Esophagus muscularis mucosa (tissue), 4 donors: Measurements from ENCODE around the gene ZRANB3. TPM values are rescaled to one million over a fixed set of nuclear protein-coding genes. Genes with fewer than 3 reads are reported as not detected.

ENCODE experiments used
- DNase-seq: peaks from one replicate; pipeline ENCODE4 v3.0.0-alpha.2; 2017; ENCODE audit errors: extremely low spot score
- H3K27ac ChIP-seq, 4 donors: fragments of 200-600 bp; sonication (generic); replicated peaks in 1 of 4; 1 replicate in 3 of 4; 2 replicates in 1 of 4; pipeline ENCODE4 v1.5.1; 2016 to 2019; ENCODE audit warnings: mild to moderate bottlenecking in 1 of 4
- H3K27me3 ChIP-seq, 4 donors: fragments of 200-600 bp; sonication (generic); one replicate each; pipeline versions ENCODE4 v1.5.1 to v1.6.0; 2016 to 2019
- H3K36me3 ChIP-seq, 4 donors: fragments of 200-600 bp; sonication (generic); one replicate each; pipeline ENCODE4 v1.5.1; 2016 to 2019
- H3K4me1 ChIP-seq, 4 donors: fragments of 200-600 bp; sonication (generic); one replicate each; pipeline ENCODE4 v1.5.1; 2016 to 2019
- H3K4me3 ChIP-seq, 4 donors: fragments of 200-600 bp; sonication (generic); 1 replicate in 2 of 4; 2 replicates in 2 of 4; pipeline ENCODE4 v1.5.1; 2016 to 2019; ENCODE audit warnings: mild to moderate bottlenecking in 4 of 4, moderate library complexity in 1 of 4
- H3K9me3 ChIP-seq, 4 donors: fragments of 200-600 bp; sonication (generic); 1 replicate in 3 of 4; 2 replicates in 1 of 4; pipeline ENCODE4 v1.5.1; 2016 to 2019
- CTCF ChIP-seq, 3 experiments: fragments of 200-600 bp in 2 of 3; fragments of 450-650 bp in 1 of 3; sonication (generic) in 2 of 3; IDR thresholded peaks; one replicate each; pipeline ENCODE4 v1.5.1; 2017 to 2019; ENCODE audit warnings: antibody characterized with exemption in 3 of 3, mild to moderate bottlenecking in 2 of 3, moderate library complexity in 1 of 3
- EP300 ChIP-seq: sonication (generic); formaldehyde crosslinking; IDR thresholded peaks from one replicate; pipeline ENCODE4 v1.6.1; 2017; ENCODE audit warnings: antibody characterized with exemption
- POLR2A ChIP-seq: fragments of 450-650 bp; IDR thresholded peaks from one replicate; pipeline ENCODE4 v1.6.1; 2017; ENCODE audit warnings: antibody characterized with exemption, moderate library complexity, mild to moderate bottlenecking, low read depth
- POLR2AphosphoS5 ChIP-seq, 2 donors: sonication (generic); formaldehyde crosslinking; IDR thresholded peaks; one replicate each; pipeline ENCODE4 v1.6.1; 2017; ENCODE audit warnings: antibody characterized with exemption in 2 of 2
- WGBS: methylation state at CpG from one replicate; pipeline ENCODE4 v1.1.5; 2018; 5-methylcytosine and 5-hydroxymethylcytosine counted together
- intact Hi-C: fragments of 100-400 bp; cut with DNase I; formaldehyde crosslinking; loops from one replicate; pipeline ENCODE4 v1.15.1; 2023
- total RNA-seq, 4 donors: library from RNA; depleted of rRNA; stranded (reverse); fragments of >200 nt; gene quantifications; one replicate each; pipeline versions ENCODE4 v1.1.0 to v1.2.1, GENCODE V29; 2016

Gene ZRANB3
- total RNA-seq, 4 donors from 2014 or later, result 1.8 to 4.6 (median 2.9) TPM

- Histone ChIP-seq H3K9me3 (no peaks in the 10 kb centered on the region), H3K36me3 (peaks cover 0 to 9% (median 0%) of the 10 kb centered on the region in 4 donors), H3K27me3 (no peaks in the 10 kb centered on the region), H3K4me1 (no peaks in the 10 kb centered on the region), H3K4me3 (no peak overlapping the region), H3K27ac (no peak overlapping the region)
- DNase-seq, result no peak
- WGBS, result 96% methylated on average over 3 of the region's 3 CpGs
- intact Hi-C loops, result no loop called here
- TF ChIP-seq POLR2AphosphoS5 (IDR thresholded peaks at IDR 0.05), result no peak
- TF ChIP-seq POLR2A, result no peak
- TF ChIP-seq EP300, result no peak
- no peak for TF ChIP-seq CTCF (IDR thresholded peaks at IDR 0.05)
These were observed 327.1 kb downstream of the ZRANB3 start for GRCh38 chr2:135203944-135204343.

GRCh38 chr2:135202751-135203150 is 328.3 kb downstream of the ZRANB3 start:
- Histone ChIP-seq H3K36me3 (peaks cover 0 to 3% (median 0%) of the 10 kb centered on the region in 4 donors), H3K27ac (no peak overlapping the region), H3K4me1 (no peaks in the 10 kb centered on the region), H3K27me3 (no peaks in the 10 kb centered on the region), H3K9me3 (no peaks in the 10 kb centered on the region), H3K4me3 (no peak overlapping the region)
- TF ChIP-seq CTCF (IDR thresholded peaks at IDR 0.05) (no peak), POLR2A (no peak), POLR2AphosphoS5 (IDR thresholded peaks at IDR 0.05) (no peak), EP300 (no peak)
- intact Hi-C loops, result no loop called here
- no peak for DNase-seq

- Histone ChIP-seq H3K4me3 (no peak overlapping the region), H3K9me3 (no peaks in the 10 kb centered on the region), H3K27me3 (no peaks in the 10 kb centered on the region), H3K36me3 (no peaks in the 10 kb centered on the region), H3K4me1 (no peaks in the 10 kb centered on the region), H3K27ac (no peak overlapping the region)
- TF ChIP-seq POLR2A (no peak), POLR2AphosphoS5 (IDR thresholded peaks at IDR 0.05) (no peak), CTCF (IDR thresholded peaks at IDR 0.05) (no peak), EP300 (no peak)
- intact Hi-C loops, result no loop called here
- 96% methylated on average over 3 of the region's 3 CpGs for WGBS
- no peak for DNase-seq
These were observed 332.5 kb downstream of the ZRANB3 start for GRCh38 chr2:135198481-135198880.

GRCh38 chr2:135190799-135191198 is 340.2 kb downstream of the ZRANB3 start:
- peaks cover 0 to 4% (median 0%) of the 10 kb centered on the region in 4 donors for H3K9me3 ChIP-seq

More at GRCh38 chr2:135190799-135191198, 340.2 kb downstream of the ZRANB3 start:
- no peaks in the 10 kb centered on the region for H3K36me3 ChIP-seq
- no peak overlapping the region for H3K27ac ChIP-seq
- H3K27me3 ChIP-seq, result no peaks in the 10 kb centered on the region
- no peak for DNase-seq
- no peak for TF ChIP-seq EP300
- TF ChIP-seq POLR2A, result no peak
- TF ChIP-seq CTCF (IDR thresholded peaks at IDR 0.05), result no peak
- TF ChIP-seq POLR2AphosphoS5 (IDR thresholded peaks at IDR 0.05), result no peak
- no peaks in the 10 kb centered on the region for H3K4me1 ChIP-seq
- intact Hi-C loops, result no loop called here
- no peak overlapping the region for H3K4me3 ChIP-seq
